Panc1 (cell line): ENCODE measurements around the gene CACNB1. TPM values are rescaled to one million over a fixed set of nuclear protein-coding genes. Genes with fewer than 3 reads are reported as not detected.

Experiments
- ATAC-seq: fragments of 200-7000 bp; cut with Tn5 transposase; 2 replicates; pipeline ENCODE4 v1.9.1; 2020; ENCODE audit warnings: mild to moderate bottlenecking, moderate library complexity
- Bru-seq: library from RNA; stranded (reverse); fragments of 400-500 nt; gene quantifications from one replicate; lab custom pipeline; 2021; lab: Mats Ljungman, UMichigan
- BruChase-seq, 2 experiments: library from RNA; stranded (reverse); fragments of 400-500 nt; gene quantifications; one replicate each; lab custom pipeline; 2021; lab: Mats Ljungman, UMichigan
- BruUV-seq: library from RNA; stranded (reverse); fragments of 400-500 nt; replicated peaks from 2 replicates; lab custom pipeline; 2021; lab: Mats Ljungman, UMichigan
- CTCF ChIA-PET: fragments of 300-600 bp; sonication (Branson Sonifier 250); formaldehyde crosslinking; loops from one replicate; lab custom pipeline; 2022; ENCODE audit warnings: antibody characterized with exemption; lab: Charles Lee
- POLR2A ChIA-PET: fragments of 300-600 bp; sonication (Branson Sonifier 250); formaldehyde crosslinking; loops from one replicate; lab custom pipeline; 2022; ENCODE audit warnings: antibody characterized with exemption; lab: Charles Lee
- DNase-seq: peaks from one replicate; pipeline ENCODE4 v3.0.0-alpha.2; 2010; ENCODE audit warnings: low read depth, low spot score
- H3K27ac ChIP-seq: 2 replicates; pipeline ENCODE4 v1.5.1; 2011; ENCODE audit warnings: mild to moderate bottlenecking, low read length, inconsistent platforms
- H3K27me3 ChIP-seq: fragments of 200-500 bp; sonication (Bioruptor generic); 2 replicates; pipeline ENCODE4 v1.6.0; 2014; ENCODE audit warnings: low read length, inconsistent platforms; ENCODE audit not compliant: control insufficient read depth, insufficient read depth
- H3K36me3 ChIP-seq: fragments of 200-500 bp; sonication (Bioruptor generic); 2 replicates; pipeline ENCODE4 v1.5.1; 2014; ENCODE audit warnings: inconsistent platforms, mild to moderate bottlenecking, low read length, moderate library complexity; ENCODE audit not compliant: control insufficient read depth, insufficient read depth
- H3K4me1 ChIP-seq: 2 replicates; pipeline ENCODE4 v1.5.1; 2011; ENCODE audit warnings: inconsistent platforms, mild to moderate bottlenecking, low read length, moderate library complexity; ENCODE audit not compliant: control insufficient read depth, insufficient read depth
- H3K4me3 ChIP-seq, 2 experiments: 2 replicates each; pipeline ENCODE4 v1.5.1; 2011 to 2012; ENCODE audit warnings: low read depth in 2 of 2, low read length in 2 of 2, mild to moderate bottlenecking in 2 of 2, inconsistent platforms in 1 of 2, moderate library complexity in 1 of 2
- H3K9me3 ChIP-seq: fragments of 200-500 bp; sonication (Bioruptor generic); 2 replicates; pipeline ENCODE4 v1.5.1; 2014; ENCODE audit warnings: low read depth, mild to moderate bottlenecking, inconsistent platforms, low read length, moderate library complexity; ENCODE audit not compliant: control insufficient read depth, insufficient read depth
- POLR2AphosphoS5 ChIP-seq: IDR thresholded peaks from 2 replicates; pipeline ENCODE4 v1.6.1; 2012; ENCODE audit warnings: mild to moderate bottlenecking, low read depth, low read length, moderate library complexity
- REST ChIP-seq, 2 experiments: IDR thresholded peaks; 2 replicates each; pipeline ENCODE4 v1.6.1; 2011 to 2012; ENCODE audit warnings: low read depth in 2 of 2, control low read depth in 1 of 2, low read length in 1 of 2, mild to moderate bottlenecking in 1 of 2, moderate library complexity in 1 of 2; ENCODE audit not compliant: insufficient read depth in 1 of 2
- SIN3A ChIP-seq: IDR thresholded peaks from 2 replicates; pipeline ENCODE4 v1.6.1; 2012; ENCODE audit warnings: low read depth, mild to moderate bottlenecking, low read length, moderate library complexity, borderline replicate concordance; ENCODE audit not compliant: insufficient read depth
- TCF7L2 ChIP-seq: IDR thresholded peaks from 2 replicates; pipeline ENCODE4 v1.6.1; 2011; ENCODE audit warnings: mild to moderate bottlenecking, low read depth, low read length, inconsistent platforms
- in situ Hi-C: cut with HindIII; loops from 2 replicates; pipeline ENCODE4 v1.10.0; 2016; ENCODE audit warnings: low sequenced_read_pairs, low pct_unique_long_range_greater_than_20kb
- intact Hi-C: fragments of 100-400 bp; cut with micrococcal nuclease; formaldehyde crosslinking; loops from one replicate; pipeline ENCODE4 v1.10.0; 2022; ENCODE audit not compliant: unreplicated experiment
- long read RNA-seq: library from polyadenylated mRNA; unstranded; transcript quantifications from one replicate; pipeline ENCODE4 v2.0.0, GENCODE V29; 2021; ENCODE audit not compliant: unreplicated experiment
- polyA plus RNA-seq: library from polyadenylated mRNA; unstranded; fragments of >200 nt; gene quantifications from one replicate; pipeline ENCODE4 v1.2.1, GENCODE V29; 2012; ENCODE audit warnings: missing spikeins; ENCODE audit not compliant: insufficient read length
- total RNA-seq: library from RNA; stranded (reverse); gene quantifications from one replicate; pipeline ENCODE4 v1.2.1, GENCODE V29; 2021; ENCODE audit not compliant: unreplicated experiment
- TF ChIP-seq, protein P1 (sequence below): fragments of 450-650 bp; IDR thresholded peaks from 2 replicates; pipeline ENCODE4 v1.5.1; 2017; ENCODE audit warnings: mild to moderate bottlenecking

The CACNB1 gene
- total RNA-seq (14.9 TPM), Bru-seq, nascent RNA (percentile 52 among the genes with signal in this experiment), BruChase-seq, experiment 1, labeled RNA remaining after a 2-hour chase (percentile 61 among the genes with signal in this experiment), BruChase-seq, experiment 2, labeled RNA remaining after a 6-hour chase (percentile 61 among the genes with signal in this experiment)
- polyA plus RNA-seq: 5.7 TPM
- long read RNA-seq, partial matches to known transcripts: 6 of 12 reads
- long read RNA-seq, other reads (novel, unspliced or antisense): 5 of 12 reads

- H3K36me3 ChIP-seq: peaks cover 11% of the 10 kb centered on the region; the same call in 1 of the 2 replicates
- ChIA-PET POLR2A (no interaction called here), CTCF (no interaction called here)
- H3K4me3 ChIP-seq: peak within 1 kb of the TSS; percentile 68 to 69
- peaks cover 28% of the 10 kb centered on the region for H3K4me1 ChIP-seq
- H3K27ac ChIP-seq: peak within 1 kb of the TSS; percentile 79
- no TSS peak for BruUV-seq
- H3K27me3 ChIP-seq: no peaks in the 10 kb centered on the region
- TF ChIP-seq TCF7L2 (no peak), REST (IDR thresholded peaks at IDR 0.05; ENCODE audit: insufficient read depth in 1 of 2, low read depth in 2 of 2, low read length in 1 of 2) (no peak), SIN3A (no peak), POLR2AphosphoS5 (no peak)
- TF ChIP-seq, protein P1, sequence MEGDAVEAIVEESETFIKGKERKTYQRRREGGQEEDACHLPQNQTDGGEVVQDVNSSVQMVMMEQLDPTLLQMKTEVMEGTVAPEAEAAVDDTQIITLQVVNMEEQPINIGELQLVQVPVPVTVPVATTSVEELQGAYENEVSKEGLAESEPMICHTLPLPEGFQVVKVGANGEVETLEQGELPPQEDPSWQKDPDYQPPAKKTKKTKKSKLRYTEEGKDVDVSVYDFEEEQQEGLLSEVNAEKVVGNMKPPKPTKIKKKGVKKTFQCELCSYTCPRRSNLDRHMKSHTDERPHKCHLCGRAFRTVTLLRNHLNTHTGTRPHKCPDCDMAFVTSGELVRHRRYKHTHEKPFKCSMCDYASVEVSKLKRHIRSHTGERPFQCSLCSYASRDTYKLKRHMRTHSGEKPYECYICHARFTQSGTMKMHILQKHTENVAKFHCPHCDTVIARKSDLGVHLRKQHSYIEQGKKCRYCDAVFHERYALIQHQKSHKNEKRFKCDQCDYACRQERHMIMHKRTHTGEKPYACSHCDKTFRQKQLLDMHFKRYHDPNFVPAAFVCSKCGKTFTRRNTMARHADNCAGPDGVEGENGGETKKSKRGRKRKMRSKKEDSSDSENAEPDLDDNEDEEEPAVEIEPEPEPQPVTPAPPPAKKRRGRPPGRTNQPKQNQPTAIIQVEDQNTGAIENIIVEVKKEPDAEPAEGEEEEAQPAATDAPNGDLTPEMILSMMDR: no peak
- peak; percentile 82 for ATAC-seq
- no peaks in the 10 kb centered on the region for H3K9me3 ChIP-seq
- DNase-seq: no peak
- in situ Hi-C loops: no loop called here
- intact Hi-C loops: no loop called here
Observed at GRCh38 chr17:39197380-39198185, at the start of gene CACNB1. TSS of gene CACNB1 (minus strand) at chr17:39197669. CDS start at chr17:39197495, 174 bp downstream.

DNA sequence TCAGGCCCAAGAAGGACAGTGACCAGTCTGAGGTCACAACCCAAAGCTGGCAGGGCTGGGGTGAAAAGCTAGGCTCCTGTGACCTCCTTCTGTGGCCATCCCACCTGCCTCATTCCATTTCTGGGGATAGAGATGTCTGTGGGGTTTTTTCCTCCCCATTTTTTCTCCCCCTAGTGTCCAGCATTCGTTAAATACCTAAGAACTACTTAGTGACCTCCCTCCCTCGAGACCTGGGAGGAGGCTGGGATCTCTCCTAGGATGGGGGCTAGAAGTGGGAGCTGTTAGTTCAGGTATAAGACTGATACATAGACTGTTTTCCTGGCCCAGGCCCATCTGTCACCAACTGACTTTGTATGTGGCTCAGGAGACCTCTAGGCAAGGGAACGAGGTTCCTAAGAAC, 48.8 kb upstream of the CACNB1 start:
- H3K4me3 ChIP-seq: no peak overlapping the region
- ATAC-seq (no peak), DNase-seq (no peak)
- BruUV-seq: no TSS peak
- ChIA-PET CTCF (interaction anchor here (1.0 kb wide), 1 partner anchor 8 kb away, joined by 3 read pairs; no protein-coding TSS in a partner anchor), POLR2A (no interaction called here)
- TF ChIP-seq REST (IDR thresholded peaks at IDR 0.05; ENCODE audit: insufficient read depth in 1 of 2, low read depth in 2 of 2, low read length in 1 of 2) (no peak), TCF7L2 (no peak), SIN3A (no peak), POLR2AphosphoS5 (no peak)
- TF ChIP-seq, protein P1: no peak
- no peaks in the 10 kb centered on the region for H3K36me3 ChIP-seq
- no peak overlapping the region for H3K27ac ChIP-seq
- in situ Hi-C loops (no loop called here), intact Hi-C loops (no loop called here)
- H3K9me3 ChIP-seq: no peaks in the 10 kb centered on the region
- no peaks in the 10 kb centered on the region for H3K27me3 ChIP-seq
- H3K4me1 ChIP-seq: no peaks in the 10 kb centered on the region; the same call in 1 of the 2 replicates
